ENCODE results near the gene IFT81.

IFT81 gene

DNA sequence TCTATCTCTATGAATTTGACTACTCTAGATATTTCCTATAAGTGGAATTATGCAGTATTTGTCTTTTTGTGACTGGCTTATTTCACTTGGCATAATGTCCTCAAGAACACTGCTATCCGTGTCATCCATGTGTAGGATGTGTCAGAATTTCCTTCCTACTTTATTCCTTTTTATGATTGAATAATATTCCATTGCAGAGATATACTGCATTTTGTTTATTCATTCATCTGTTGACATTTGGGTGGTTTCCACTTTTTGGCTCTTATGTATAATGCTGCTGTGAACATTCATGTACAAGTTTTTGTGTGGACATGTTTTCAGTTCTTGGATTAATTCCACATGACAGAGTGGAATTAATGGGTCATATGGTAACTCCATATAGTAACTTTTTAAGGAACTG is 111.2 kb downstream of the IFT81 start:
- no peaks in the 10 kb centered on the region for H3K27me3 ChIP-seq (ENCODE audit: control insufficient read depth in 2 of 2, insufficient read depth in 2 of 2, low read length in 2 of 2)
- H3K27ac ChIP-seq (ENCODE audit: low read depth in 2 of 2, low read length in 2 of 2) = no peak overlapping the region
- H3K4me3 ChIP-seq (ENCODE audit: low read length in 2 of 2) = no peak overlapping the region
- H3K9ac ChIP-seq (ENCODE audit: low read depth in 1 of 2, low read length in 2 of 2) = no peak overlapping the region
- no peaks in the 10 kb centered on the region for H3K9me3 ChIP-seq (ENCODE audit: control insufficient read depth in 2 of 2, low read length in 2 of 2)
- H3K4me1 ChIP-seq (ENCODE audit: control insufficient read depth in 2 of 2, insufficient read depth in 2 of 2, low read length in 2 of 2) = peaks cover 0 to 13% of the 10 kb centered on the region in 2 donors
- no peaks in the 10 kb centered on the region for H3K36me3 ChIP-seq (ENCODE audit: control insufficient read depth in 2 of 2, insufficient read depth in 2 of 2, low read length in 2 of 2)

DNA sequence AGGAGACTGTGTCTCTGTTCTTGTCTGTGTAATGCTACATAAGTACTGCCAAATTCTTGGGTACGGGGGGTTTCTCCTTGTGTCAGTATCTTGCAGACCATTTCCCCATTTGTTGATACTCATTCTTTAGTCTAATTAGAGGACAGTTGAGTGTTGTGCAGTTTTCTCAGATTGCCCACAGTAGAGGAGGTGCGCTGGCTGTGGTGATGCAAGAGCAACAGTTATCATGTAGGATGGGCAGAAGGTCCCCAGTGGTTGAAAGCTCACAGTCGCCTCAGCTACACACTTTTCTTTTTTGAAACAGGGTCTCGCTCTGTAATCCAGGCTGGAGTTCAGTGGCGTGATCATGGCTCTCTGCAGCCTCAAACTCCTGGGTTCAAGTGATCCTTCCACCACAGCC is 119.1 kb downstream of the IFT81 start:
- Histone ChIP-seq H3K27me3 (ENCODE audit: control insufficient read depth in 2 of 2, insufficient read depth in 2 of 2, low read length in 2 of 2) (no peaks in the 10 kb centered on the region), H3K36me3 (ENCODE audit: control insufficient read depth in 2 of 2, insufficient read depth in 2 of 2, low read length in 2 of 2) (no peaks in the 10 kb centered on the region), H3K27ac (ENCODE audit: low read depth in 2 of 2, low read length in 2 of 2) (no peak overlapping the region), H3K4me3 (ENCODE audit: low read length in 2 of 2) (no peak overlapping the region), H3K9ac (ENCODE audit: low read depth in 1 of 2, low read length in 2 of 2) (no peak overlapping the region), H3K9me3 (ENCODE audit: control insufficient read depth in 2 of 2, low read length in 2 of 2) (no peaks in the 10 kb centered on the region), H3K4me1 (ENCODE audit: control insufficient read depth in 2 of 2, insufficient read depth in 2 of 2, low read length in 2 of 2) (peaks cover 23 to 34% of the 10 kb centered on the region in 2 donors)

DNA sequence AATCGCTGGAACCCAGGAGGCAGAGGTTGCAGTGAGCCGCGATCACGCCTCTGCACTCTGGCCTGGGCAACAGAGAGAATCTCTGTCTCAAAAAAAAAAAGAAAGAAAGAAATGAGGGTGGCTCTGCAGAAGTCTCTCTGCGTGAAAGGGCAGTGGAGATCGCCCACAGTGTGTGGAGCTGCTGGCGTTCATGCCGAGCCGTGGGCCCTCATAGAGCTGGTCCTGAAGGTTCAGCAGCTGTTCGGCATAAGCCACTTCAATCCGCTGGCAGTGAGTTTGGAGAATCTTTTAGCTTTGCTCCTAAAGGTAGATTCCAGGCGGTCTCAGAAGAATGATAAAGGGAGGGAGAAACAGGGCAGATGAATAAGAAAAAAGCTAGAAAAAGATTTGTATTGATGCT is 120.2 kb downstream of the IFT81 start:
- Histone ChIP-seq H3K4me3 (ENCODE audit: low read length in 2 of 2) (no peak overlapping the region), H3K36me3 (ENCODE audit: control insufficient read depth in 2 of 2, insufficient read depth in 2 of 2, low read length in 2 of 2) (no peaks in the 10 kb centered on the region), H3K27ac (ENCODE audit: low read depth in 2 of 2, low read length in 2 of 2) (no peak overlapping the region), H3K9me3 (ENCODE audit: control insufficient read depth in 2 of 2, low read length in 2 of 2) (no peaks in the 10 kb centered on the region), H3K27me3 (ENCODE audit: control insufficient read depth in 2 of 2, insufficient read depth in 2 of 2, low read length in 2 of 2) (no peaks in the 10 kb centered on the region), H3K9ac (ENCODE audit: low read depth in 1 of 2, low read length in 2 of 2) (no peak overlapping the region), H3K4me1 (ENCODE audit: control insufficient read depth in 2 of 2, insufficient read depth in 2 of 2, low read length in 2 of 2) (peaks cover 34 to 46% of the 10 kb centered on the region in 2 donors)

DNA sequence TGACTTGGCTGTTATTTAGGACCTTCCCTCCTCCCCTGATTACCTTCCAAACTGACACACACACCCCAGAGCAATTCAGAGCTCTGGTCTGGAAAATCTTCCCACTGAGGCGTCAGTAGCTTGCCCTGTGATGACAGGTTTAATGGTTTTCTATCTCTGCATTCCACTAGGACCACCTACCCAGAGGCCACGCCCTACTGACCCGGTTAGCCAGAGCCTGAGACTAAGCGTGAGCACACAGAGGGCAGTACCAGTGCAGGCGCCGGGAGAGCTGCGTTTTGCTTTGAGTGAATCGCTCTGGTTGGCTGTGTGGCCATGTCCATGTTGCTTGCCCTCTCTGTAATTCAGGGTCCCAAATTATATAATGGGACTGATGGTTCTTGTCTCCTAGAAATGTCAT is 120.7 kb downstream of the IFT81 start:
- no peak overlapping the region for H3K4me3 ChIP-seq (ENCODE audit: low read length in 2 of 2)
- no peak overlapping the region for H3K9ac ChIP-seq (ENCODE audit: low read depth in 1 of 2, low read length in 2 of 2)
- H3K27ac ChIP-seq (ENCODE audit: low read depth in 2 of 2, low read length in 2 of 2) = peak overlapping the region in 1 of 2 donors; percentile 96
- no peaks in the 10 kb centered on the region for H3K36me3 ChIP-seq (ENCODE audit: control insufficient read depth in 2 of 2, insufficient read depth in 2 of 2, low read length in 2 of 2)
- no peaks in the 10 kb centered on the region for H3K9me3 ChIP-seq (ENCODE audit: control insufficient read depth in 2 of 2, low read length in 2 of 2)
- peaks cover 39 to 50% of the 10 kb centered on the region in 2 donors for H3K4me1 ChIP-seq (ENCODE audit: control insufficient read depth in 2 of 2, insufficient read depth in 2 of 2, low read length in 2 of 2)
- H3K27me3 ChIP-seq (ENCODE audit: control insufficient read depth in 2 of 2, insufficient read depth in 2 of 2, low read length in 2 of 2) = no peaks in the 10 kb centered on the region

DNA sequence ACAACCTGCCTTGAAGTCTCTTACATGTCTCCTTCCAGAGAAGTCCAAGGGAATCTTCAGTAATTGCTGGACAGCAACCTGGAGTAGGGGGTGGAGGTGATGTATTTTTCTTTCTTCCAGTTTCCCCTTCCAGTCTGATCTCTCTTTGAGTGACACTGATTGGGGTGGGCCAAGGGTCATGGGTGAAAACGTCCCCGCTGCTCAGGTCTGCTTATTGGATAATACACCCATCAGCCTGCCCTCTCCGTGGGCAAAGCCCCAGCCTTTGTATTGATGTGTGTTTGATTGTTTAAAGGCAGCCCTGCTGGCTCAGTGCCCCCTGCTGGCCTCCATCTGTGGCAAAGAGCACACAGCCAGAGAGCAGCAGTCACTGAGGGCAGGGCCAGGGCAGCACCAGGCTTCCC is 121.2 kb downstream of the IFT81 start:
- Histone ChIP-seq H3K27me3 (ENCODE audit: control insufficient read depth in 2 of 2, insufficient read depth in 2 of 2, low read length in 2 of 2) (no peaks in the 10 kb centered on the region), H3K4me3 (ENCODE audit: low read length in 2 of 2) (no peak overlapping the region), H3K9me3 (ENCODE audit: control insufficient read depth in 2 of 2, low read length in 2 of 2) (no peaks in the 10 kb centered on the region), H3K4me1 (ENCODE audit: control insufficient read depth in 2 of 2, insufficient read depth in 2 of 2, low read length in 2 of 2) (peaks cover 41 to 56% of the 10 kb centered on the region in 2 donors), H3K36me3 (ENCODE audit: control insufficient read depth in 2 of 2, insufficient read depth in 2 of 2, low read length in 2 of 2) (no peaks in the 10 kb centered on the region), H3K27ac (ENCODE audit: low read depth in 2 of 2, low read length in 2 of 2) (peak overlapping the region; percentile 96), H3K9ac (ENCODE audit: low read depth in 1 of 2, low read length in 2 of 2) (no peak overlapping the region)

DNA sequence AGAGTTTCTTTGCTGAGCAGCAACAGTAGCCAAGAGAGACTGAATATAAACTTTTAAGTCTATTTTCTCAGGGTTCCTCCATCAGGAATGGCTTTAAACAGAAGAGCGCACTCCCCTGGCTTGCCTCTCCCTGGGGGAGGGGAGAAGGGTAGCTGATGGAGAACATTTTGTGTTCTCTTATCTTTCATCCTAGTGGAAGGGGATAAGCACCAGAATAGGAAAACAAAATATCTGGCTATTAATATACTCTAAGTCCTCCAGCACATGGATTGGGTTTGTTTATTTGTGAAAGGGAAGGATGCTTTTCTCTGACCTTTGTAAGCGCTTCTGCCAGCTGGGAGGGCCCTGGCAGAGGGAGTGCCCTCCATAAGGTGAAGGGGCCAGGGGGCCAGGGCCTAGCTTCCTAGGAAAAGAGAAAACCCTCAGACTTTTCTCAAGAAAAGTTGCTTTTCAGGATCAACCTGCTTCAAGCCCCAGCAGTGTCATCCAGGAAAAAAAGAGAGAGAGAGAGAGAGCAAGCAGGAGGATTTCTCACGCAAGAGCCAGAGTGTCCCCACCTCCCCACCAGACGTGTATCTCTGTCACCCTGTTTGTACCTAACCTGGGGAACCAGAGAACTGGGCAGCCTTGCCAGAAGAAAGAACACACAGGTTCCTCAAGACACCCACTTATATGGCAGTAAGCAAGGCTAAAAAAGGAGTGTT is 122.6 kb downstream of the IFT81 start:
- Histone ChIP-seq H3K4me3 (ENCODE audit: low read length in 2 of 2) (peak overlapping the region; percentile 59 to 61), H3K27ac (ENCODE audit: low read depth in 2 of 2, low read length in 2 of 2) (peak overlapping the region; percentile 96), H3K9ac (ENCODE audit: low read depth in 1 of 2, low read length in 2 of 2) (peak overlapping the region; percentile 38 to 66), H3K4me1 (ENCODE audit: control insufficient read depth in 2 of 2, insufficient read depth in 2 of 2, low read length in 2 of 2) (peaks cover 45 to 60% of the 10 kb centered on the region in 2 donors), H3K9me3 (ENCODE audit: control insufficient read depth in 2 of 2, low read length in 2 of 2) (no peaks in the 10 kb centered on the region), H3K27me3 (ENCODE audit: control insufficient read depth in 2 of 2, insufficient read depth in 2 of 2, low read length in 2 of 2) (no peaks in the 10 kb centered on the region), H3K36me3 (ENCODE audit: control insufficient read depth in 2 of 2, insufficient read depth in 2 of 2, low read length in 2 of 2) (no peaks in the 10 kb centered on the region)

DNA sequence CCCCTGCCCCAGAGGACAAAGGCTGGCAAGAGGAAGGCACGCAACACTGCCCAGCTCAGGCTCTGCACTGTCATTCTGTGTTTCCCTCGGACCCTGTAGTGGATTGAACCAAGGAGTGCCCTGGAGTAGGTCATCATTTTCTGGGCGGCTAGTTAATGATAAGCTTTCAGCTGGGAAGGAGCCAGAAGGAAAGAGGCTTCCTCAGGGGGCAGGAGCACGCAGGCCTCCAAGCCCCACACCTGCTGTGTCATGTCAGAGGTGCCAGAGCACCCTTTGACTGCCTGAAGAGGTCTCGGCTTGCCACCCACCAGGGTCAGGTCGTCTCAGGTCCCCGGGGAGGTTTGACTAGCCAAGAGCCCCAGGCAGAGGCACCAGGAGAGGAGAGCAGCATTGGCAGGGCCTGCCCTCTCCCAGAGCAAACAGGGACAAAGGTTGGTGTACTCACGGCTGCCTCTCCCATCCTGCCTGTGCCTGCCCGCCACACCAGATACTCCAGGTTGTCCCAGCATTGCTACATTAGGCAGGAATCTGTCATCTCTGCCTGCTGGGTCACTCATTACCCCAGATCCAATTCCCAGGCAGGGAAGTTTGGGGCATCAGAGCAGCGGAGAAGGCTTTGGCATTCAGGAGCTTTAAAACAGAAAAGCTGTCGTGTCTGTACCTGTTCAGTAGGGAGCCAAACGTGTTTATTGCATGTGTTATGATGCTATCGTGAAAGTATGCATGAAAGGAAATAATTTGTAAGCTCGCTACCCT is 123.4 kb downstream of the IFT81 start:
- no peaks in the 10 kb centered on the region for H3K27me3 ChIP-seq (ENCODE audit: control insufficient read depth in 2 of 2, insufficient read depth in 2 of 2, low read length in 2 of 2)
- H3K9me3 ChIP-seq (ENCODE audit: control insufficient read depth in 2 of 2, low read length in 2 of 2) = no peaks in the 10 kb centered on the region
- peak overlapping the region; percentile 96 for H3K27ac ChIP-seq (ENCODE audit: low read depth in 2 of 2, low read length in 2 of 2)
- peak overlapping the region; percentile 59 to 61 for H3K4me3 ChIP-seq (ENCODE audit: low read length in 2 of 2)
- peaks cover 45 to 60% of the 10 kb centered on the region in 2 donors for H3K4me1 ChIP-seq (ENCODE audit: control insufficient read depth in 2 of 2, insufficient read depth in 2 of 2, low read length in 2 of 2)
- H3K36me3 ChIP-seq (ENCODE audit: control insufficient read depth in 2 of 2, insufficient read depth in 2 of 2, low read length in 2 of 2) = no peaks in the 10 kb centered on the region
- peak overlapping the region; percentile 38 to 66 for H3K9ac ChIP-seq (ENCODE audit: low read depth in 1 of 2, low read length in 2 of 2)

DNA sequence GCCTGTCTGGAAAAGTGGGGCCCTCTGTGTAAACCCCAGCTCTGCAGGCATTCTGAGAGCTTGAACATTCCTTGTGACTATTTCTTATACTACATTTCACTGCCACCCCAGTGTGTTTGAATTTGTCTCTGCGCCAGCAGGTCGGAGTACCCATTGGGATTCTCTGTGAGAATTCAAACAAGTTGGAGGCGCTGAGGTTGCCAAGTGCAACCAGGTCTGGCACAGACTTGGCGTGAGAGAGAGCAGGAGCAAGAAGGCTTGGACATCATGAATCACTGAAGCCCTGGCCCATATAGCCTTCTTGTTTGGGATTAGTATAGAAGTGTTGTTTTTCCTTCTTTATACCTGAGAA is 123.9 kb downstream of the IFT81 start:
- Histone ChIP-seq H3K27ac (ENCODE audit: low read depth in 2 of 2, low read length in 2 of 2) (peak overlapping the region; percentile 96), H3K4me1 (ENCODE audit: control insufficient read depth in 2 of 2, insufficient read depth in 2 of 2, low read length in 2 of 2) (peaks cover 45 to 60% of the 10 kb centered on the region in 2 donors), H3K4me3 (ENCODE audit: low read length in 2 of 2) (peak overlapping the region; percentile 16 to 17), H3K36me3 (ENCODE audit: control insufficient read depth in 2 of 2, insufficient read depth in 2 of 2, low read length in 2 of 2) (no peaks in the 10 kb centered on the region), H3K9me3 (ENCODE audit: control insufficient read depth in 2 of 2, low read length in 2 of 2) (no peaks in the 10 kb centered on the region), H3K9ac (ENCODE audit: low read depth in 1 of 2, low read length in 2 of 2) (peak overlapping the region; percentile 38 to 66), H3K27me3 (ENCODE audit: control insufficient read depth in 2 of 2, insufficient read depth in 2 of 2, low read length in 2 of 2) (no peaks in the 10 kb centered on the region)

DNA sequence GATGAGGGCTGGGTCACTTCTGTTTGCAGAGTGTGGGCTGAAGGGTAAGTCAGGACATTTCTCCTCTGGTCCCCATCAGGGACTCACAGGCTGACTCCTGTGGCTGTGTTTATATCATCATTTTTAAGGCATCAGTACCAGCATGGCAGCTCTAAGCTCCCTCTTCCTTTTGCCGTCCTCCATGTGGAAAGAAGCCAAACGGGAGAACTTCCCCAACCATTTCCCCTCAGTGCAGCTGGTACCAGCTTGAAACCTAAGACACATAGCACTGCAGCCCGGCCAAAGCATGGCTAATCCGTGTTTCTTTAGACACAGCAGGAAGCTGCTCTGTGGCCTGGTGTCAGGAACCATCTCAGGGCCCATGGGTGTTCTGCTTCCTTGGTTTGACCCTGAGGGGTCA is 124.9 kb downstream of the IFT81 start:
- Histone ChIP-seq H3K4me1 (ENCODE audit: control insufficient read depth in 2 of 2, insufficient read depth in 2 of 2, low read length in 2 of 2) (peaks cover 45 to 60% of the 10 kb centered on the region in 2 donors), H3K27ac (ENCODE audit: low read depth in 2 of 2, low read length in 2 of 2) (peak overlapping the region; percentile 96), H3K9ac (ENCODE audit: low read depth in 1 of 2, low read length in 2 of 2) (peak overlapping the region; percentile 60 to 66), H3K36me3 (ENCODE audit: control insufficient read depth in 2 of 2, insufficient read depth in 2 of 2, low read length in 2 of 2) (no peaks in the 10 kb centered on the region), H3K9me3 (ENCODE audit: control insufficient read depth in 2 of 2, low read length in 2 of 2) (no peaks in the 10 kb centered on the region), H3K4me3 (ENCODE audit: low read length in 2 of 2) (peak overlapping the region; percentile 36 to 48), H3K27me3 (ENCODE audit: control insufficient read depth in 2 of 2, insufficient read depth in 2 of 2, low read length in 2 of 2) (no peaks in the 10 kb centered on the region)

DNA sequence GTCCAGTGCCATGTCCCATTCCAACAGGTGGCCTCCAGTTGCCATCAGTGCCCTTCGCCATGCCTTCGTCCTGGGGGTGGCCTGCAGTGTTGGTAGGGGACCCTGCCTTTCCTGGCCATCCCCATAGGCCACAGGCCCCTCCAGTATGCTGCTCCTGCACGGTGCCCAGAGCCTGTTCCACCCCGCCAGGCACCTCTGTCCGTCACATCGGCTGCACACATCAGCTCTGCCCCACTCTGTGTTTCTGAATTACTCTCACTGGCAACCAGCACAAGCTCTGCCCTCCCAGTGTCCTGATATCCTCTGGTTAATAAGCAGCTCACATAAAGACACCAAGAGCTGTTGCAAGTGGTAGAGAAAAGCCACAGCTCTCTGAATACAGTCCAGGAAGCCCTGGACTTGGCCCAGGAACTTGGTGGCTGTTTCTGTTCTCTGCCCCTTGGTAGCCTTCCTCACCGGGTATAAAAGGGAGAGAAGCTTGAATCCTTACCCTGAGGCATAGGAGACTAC is 125.6 kb downstream of the IFT81 start:
- Histone ChIP-seq H3K27me3 (ENCODE audit: control insufficient read depth in 2 of 2, insufficient read depth in 2 of 2, low read length in 2 of 2) (no peaks in the 10 kb centered on the region), H3K4me1 (ENCODE audit: control insufficient read depth in 2 of 2, insufficient read depth in 2 of 2, low read length in 2 of 2) (peaks cover 45 to 59% of the 10 kb centered on the region in 2 donors), H3K27ac (ENCODE audit: low read depth in 2 of 2, low read length in 2 of 2) (peak overlapping the region; percentile 96), H3K4me3 (ENCODE audit: low read length in 2 of 2) (peak overlapping the region; percentile 36 to 44), H3K9ac (ENCODE audit: low read depth in 1 of 2, low read length in 2 of 2) (peak overlapping the region; percentile 49 to 66), H3K9me3 (ENCODE audit: control insufficient read depth in 2 of 2, low read length in 2 of 2) (no peaks in the 10 kb centered on the region), H3K36me3 (ENCODE audit: control insufficient read depth in 2 of 2, insufficient read depth in 2 of 2, low read length in 2 of 2) (no peaks in the 10 kb centered on the region)

Data from mucosa of rectum (tissue), 2 donors.